OCI-LY1 (cell line): Measurements from ENCODE around the gene OR13J1.

Experiments used
- EZH2 ChIP-seq: fragments of 200-600 bp; sonication (generic), shearing (Covaris generic); IDR thresholded peaks from 2 replicates; pipeline ENCODE4 v1.8.0; 2017; ENCODE audit warnings: borderline replicate concordance, mixed run types, mild to moderate bottlenecking, antibody characterized with exemption, low read length, moderate library complexity, mixed read lengths
- TF ChIP-seq, protein P1 (sequence below): fragments of 200-600 bp; sonication (generic), shearing (Covaris generic); IDR thresholded peaks from 2 replicates; pipeline ENCODE4 v1.5.1; 2017; ENCODE audit warnings: mild to moderate bottlenecking, antibody characterized with exemption, low read length, moderate library complexity, mixed read lengths

DNA sequence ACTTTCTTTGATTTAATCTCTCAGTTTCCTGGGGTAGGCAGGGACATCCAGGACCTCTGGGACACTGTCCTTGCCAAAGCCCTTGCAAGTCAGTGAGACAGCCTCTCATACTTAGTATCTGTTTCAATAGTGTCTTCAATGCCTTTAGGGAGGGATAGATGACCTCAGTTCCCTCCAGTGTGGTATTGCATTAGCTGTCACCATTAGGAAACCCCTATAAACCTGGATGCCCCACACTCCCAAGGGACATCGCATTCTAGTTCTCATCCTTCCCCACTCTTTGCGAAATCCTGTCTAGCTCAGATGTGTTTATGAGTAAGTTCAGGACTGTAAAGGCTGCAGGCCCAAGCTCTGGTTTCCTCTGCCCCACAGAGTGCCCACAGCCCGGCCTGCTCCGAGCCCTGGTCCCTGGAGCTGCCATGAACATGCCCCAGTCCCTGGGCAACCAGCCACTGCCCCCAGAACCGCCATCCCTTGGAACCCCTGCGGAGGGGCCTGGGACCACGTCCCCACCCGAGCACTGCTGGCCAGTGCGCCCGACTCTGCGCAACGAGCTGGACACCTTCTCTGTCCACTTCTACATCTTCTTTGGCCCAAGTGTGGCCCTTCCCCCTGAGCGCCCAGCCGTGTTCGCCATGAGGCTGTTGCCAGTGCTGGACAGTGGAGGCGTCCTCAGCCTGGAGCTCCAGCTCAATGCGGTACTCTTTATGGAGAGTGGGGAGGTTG, 28.0 kb downstream of the OR13J1 start:
- TF ChIP-seq, protein P1, sequence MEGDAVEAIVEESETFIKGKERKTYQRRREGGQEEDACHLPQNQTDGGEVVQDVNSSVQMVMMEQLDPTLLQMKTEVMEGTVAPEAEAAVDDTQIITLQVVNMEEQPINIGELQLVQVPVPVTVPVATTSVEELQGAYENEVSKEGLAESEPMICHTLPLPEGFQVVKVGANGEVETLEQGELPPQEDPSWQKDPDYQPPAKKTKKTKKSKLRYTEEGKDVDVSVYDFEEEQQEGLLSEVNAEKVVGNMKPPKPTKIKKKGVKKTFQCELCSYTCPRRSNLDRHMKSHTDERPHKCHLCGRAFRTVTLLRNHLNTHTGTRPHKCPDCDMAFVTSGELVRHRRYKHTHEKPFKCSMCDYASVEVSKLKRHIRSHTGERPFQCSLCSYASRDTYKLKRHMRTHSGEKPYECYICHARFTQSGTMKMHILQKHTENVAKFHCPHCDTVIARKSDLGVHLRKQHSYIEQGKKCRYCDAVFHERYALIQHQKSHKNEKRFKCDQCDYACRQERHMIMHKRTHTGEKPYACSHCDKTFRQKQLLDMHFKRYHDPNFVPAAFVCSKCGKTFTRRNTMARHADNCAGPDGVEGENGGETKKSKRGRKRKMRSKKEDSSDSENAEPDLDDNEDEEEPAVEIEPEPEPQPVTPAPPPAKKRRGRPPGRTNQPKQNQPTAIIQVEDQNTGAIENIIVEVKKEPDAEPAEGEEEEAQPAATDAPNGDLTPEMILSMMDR, result no peak
- no peak for TF ChIP-seq EZH2
